Fibroblast of skin of scalp (primary cell): ENCODE measurements around the gene TACO1.

ENCODE experiments used
- DNase-seq: peaks from one replicate; pipeline ENCODE4 v3.0.0-alpha.2; 2013

Gene TACO1

DNA sequence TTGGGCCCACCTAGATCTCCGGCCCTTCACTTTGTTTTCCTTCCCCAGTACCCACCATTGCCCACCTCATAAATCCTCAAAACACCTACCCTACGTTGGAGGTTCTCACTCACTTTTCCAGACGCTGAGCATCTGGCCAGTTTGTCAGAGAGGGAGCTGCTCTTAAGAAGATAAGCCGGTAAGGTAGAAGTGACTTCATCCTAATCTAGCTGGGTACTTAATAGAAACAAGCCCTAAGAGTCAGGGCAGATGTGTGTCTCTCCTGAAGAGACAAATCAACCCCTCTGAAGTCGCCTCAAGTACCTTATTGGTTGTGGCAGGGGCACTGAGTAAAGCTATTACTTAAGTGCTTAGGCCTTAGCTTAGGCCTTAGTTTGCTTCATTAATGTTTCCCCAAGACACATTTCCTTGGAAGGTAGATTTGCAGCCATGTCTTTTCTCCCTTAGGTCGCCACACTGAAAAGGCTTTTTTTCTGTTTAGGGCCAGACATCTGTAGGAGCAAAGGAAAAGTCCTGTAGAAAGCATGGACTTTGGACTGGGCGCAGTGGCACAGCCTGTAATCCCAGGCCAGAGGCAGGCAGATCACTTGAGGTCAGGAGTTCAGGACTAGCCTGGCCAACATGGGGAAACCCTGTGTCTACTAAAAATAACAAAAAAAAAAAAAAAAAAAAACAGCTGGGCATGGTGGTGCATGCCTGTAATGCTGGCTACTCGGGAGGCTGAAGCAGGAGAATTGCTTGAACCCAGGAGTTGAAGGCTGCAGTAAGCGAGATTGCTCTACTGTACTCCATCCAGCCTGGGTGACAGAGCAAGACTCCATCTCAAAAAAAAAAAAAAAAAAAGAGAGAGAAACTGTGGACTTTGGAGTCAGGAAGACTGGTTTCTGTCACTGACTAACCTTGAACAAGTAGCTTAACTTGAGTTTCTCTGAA is 1.0 kb downstream of the TACO1 start:
- DNase-seq, result no peak

DNA sequence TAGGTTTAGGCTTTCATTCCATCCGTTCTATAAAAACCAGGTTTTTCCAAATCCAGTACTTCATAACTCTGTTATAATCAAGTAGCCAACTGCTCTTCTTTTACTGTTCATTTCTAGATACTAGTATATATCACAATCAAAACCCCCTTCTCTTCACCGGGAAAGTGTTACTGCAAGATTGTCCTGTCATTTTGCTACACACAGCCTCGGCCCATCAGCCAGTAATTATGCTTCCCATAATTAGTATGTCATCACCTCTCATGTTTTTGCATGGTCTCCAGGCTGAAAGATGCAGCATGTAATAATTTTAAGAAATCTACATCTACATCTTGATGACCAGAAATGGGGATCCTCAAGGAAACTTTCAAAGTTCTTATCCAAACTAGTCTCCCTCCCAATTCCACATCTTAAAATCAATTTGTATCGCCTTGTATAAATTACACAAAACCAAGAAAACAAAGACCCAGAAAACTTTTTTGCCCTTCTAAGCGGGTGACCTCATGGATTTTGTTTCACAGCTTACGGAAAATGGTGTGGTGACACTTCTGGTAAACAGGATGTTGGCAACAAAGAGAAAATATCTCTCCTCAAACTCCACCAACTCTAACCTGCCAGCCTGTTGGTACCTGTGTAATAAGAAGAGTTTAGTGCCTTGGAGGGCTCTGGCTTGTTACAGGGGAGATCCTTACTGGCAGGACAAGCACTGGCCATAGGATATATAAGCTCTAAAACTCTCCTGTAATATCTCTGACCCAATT is 9.3 kb downstream of the TACO1 start:
- DNase-seq, result no peak

DNA sequence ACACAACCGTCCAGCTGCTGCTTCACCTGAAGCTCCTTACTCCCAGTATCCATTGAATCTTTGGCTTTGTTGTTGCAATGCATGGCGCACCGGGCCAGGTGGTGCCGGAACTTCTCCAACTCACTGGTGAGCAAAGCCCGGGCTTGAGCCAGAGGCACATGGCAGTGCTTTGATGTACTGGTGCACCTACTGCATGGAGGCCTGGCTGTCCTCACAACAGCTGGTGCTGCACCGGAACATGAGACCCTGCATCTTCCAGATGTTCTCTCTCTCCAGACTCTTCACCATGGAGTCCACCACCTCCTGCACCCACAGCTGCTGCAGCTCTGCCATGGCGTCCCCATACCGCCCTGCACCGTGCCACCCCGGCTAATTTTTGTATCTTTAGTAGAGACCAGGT is 10.2 kb downstream of the TACO1 start:
- no peak for DNase-seq

- DNase-seq, result no peak
Observed at GRCh38 chr17:63611354-63611753, 10.7 kb downstream of the TACO1 start.

DNA sequence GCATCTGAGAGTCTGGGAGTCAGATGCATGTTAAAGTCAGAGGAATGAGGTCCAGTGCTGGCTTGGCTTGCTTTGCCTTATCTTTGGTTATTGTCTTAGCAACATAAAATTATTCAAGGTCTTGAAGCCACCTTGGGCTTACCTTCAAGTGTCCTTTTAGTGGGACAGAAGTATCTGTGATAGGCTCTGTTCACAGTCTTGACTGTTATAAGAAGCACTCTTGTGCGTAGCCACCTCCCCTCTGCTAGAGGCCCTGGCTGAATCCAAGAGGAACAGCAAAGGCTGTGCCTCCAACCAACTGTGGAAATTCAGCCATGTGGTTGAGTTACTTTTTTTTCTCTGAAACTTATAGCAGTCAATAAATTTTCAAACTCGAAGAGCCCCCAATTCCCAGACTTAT is 13.0 kb downstream of the TACO1 start:
- no peak for DNase-seq

DNA sequence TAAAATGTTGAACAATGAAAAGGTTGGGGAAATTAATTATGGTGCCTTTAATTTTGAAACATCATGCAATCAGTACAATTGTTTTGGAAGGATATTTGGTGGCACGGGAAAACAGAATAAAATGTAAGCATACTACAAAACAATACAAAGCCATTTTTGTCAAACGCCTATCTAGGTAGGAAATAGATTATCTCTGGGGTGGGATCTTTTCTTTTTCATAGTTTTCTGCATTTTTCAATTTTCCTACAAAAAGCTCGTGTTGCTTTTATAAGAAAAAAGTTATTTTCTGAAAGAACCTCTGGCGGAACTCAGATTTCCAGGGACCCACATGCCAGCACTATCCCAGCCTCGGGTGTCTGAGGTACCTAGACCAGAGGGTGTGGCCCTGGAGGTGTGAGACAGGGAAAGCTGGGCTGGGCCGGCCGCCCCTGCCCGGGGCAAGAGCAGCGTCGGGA is 20.6 kb downstream of the TACO1 start:
- no peak for DNase-seq

DNA sequence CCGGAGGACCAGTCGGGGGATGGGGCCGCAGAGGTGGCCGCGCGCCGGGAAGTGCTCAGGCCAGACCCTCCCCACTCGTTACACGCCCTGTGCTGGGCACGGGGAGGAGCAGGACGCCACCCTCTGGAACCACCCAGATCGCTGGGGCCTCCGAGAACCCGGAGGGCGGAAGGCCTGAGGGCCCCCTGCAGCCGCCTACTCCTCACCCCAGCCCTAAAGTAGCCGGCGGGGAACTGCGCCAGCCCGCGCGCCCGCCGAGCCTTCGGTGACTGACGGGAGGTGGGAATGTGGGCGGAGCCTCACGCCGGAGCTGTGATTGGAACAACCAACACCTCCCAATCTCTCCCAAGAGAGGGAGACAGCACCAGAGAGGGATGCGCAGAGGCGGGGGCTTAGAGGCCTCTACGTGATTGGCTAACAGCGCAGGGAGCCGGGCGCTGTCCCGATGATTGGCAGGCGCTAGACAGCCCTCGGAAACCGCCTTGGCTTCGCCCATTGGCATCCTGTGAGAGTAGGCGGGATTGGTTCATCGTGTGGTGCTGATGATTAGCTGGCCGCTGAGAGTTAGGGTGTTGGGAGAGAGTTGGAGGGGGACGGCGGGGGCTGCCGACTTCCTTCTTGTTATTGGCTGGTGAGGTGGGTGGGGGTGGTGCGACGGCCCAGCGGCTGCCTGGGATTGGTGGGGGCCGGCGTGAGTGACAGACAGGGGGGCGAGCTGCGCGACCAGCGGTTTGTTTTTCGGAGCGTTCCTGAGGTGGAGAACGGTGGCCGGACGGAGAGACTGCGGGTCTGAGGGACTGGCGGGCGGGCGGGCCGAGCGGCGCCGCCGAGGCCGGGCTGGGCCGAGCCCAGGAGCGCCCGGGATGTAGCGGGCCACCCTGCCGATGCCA is 21.2 kb downstream of the TACO1 start, which contains the start of gene MAP3K3:
Gene MAP3K3 (plus strand): TSS at position 734 of the 890 bp plus-strand sequence. CDS start 343 bp downstream, outside the sequence.
- DNase-seq, result peak; percentile 100

DNA sequence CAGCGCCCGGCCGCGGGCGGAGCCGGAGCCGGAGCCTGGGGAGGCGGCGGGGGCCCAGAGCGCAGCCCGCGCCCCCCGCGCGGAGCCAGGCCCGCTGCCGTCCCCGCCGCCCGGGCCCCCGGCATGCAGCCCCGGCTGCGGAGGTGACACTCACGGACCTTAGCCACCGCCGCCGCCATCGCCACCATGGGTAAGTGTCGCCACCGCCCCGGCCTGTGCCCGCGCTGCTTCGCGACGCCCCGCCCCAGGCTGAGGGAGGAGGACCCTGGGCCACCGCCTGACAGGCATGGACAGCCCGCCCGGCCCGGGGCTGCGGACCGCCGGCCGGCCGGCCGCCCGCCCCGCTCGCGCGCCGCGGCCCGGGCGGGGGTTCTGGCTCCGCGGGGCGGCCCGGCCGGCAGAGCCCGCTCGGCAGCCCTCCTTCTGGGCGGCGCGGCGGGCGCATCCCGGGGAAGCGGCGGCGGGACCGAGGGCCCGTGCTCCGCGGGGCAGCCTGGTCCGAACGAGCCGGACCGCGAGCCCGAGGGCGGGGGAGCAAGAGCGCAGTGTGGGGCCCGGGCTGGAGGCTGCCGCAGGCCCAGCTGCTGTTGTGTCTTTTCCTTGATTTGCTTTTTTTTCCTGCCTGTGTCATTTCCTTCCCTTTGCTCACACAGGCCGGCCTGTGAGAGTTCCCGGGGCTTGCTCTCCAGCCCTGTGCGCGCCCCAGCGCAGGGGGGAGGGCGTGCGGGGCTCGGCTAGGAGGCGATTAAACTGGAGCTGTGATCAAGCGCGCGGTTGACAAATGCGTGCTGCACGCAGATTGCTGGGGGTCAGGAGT is 22.1 kb downstream of the TACO1 start:
- peak; percentile 50 for DNase-seq

GRCh38 chr17:63623786-63624530 is 23.3 kb downstream of the TACO1 start:
- DNase-seq, result no peak

GRCh38 chr17:63624531-63624880 is 23.8 kb downstream of the TACO1 start:
- no peak for DNase-seq

- DNase-seq, result peak; percentile 9
Observed at GRCh38 chr17:63626551-63627180, 26.0 kb downstream of the TACO1 start.

- DNase-seq, result no peak
Observed at GRCh38 chr17:63629627-63630026, 28.9 kb downstream of the TACO1 start.

- DNase-seq, result no peak
Observed at GRCh38 chr17:63631062-63631461, 30.4 kb downstream of the TACO1 start.

DNA sequence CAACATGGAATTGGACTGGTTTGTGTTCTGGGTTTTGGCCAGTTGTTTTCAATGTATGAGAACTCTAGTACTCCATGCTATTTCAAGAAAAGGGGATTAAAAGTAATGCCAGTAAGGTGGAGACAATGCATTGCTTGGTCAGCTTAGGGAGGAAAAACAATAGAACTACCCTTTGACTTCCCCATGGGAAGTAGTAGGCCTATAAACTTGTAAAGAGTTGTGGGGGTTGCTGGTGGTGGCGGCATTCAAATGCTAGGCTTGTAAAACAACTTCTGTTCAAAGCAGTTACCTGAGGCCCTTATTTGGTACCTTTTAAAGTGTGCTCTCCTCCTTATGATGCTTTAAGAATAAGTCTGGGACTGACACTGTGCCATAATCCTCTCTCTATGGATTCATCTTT is 30.9 kb downstream of the TACO1 start:
- no peak for DNase-seq

GRCh38 chr17:63633742-63634141 is 33.0 kb downstream of the TACO1 start:
- no peak for DNase-seq

DNA sequence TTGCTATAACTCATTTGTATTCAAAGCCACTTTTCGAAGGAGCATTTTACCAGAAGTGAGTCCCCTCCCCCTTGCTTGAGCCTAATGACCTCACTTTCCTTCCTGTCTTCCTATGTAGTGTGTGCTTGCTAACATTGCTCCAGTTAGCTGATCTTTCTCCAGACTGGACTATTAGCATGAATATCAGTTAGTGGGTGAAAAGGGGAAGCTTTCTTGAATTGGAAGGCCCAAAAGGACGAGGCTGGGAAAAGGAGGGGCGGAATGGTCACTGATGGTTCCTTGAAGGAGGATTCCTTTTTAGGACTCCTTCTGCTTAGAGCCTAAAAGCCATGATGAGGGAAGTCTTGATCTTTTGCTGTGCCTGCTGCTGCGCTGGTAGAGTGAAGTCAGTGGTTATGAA is 33.5 kb downstream of the TACO1 start:
- DNase-seq, result no peak

- no peak for DNase-seq
Observed at GRCh38 chr17:63634816-63635215, 34.1 kb downstream of the TACO1 start.

DNA sequence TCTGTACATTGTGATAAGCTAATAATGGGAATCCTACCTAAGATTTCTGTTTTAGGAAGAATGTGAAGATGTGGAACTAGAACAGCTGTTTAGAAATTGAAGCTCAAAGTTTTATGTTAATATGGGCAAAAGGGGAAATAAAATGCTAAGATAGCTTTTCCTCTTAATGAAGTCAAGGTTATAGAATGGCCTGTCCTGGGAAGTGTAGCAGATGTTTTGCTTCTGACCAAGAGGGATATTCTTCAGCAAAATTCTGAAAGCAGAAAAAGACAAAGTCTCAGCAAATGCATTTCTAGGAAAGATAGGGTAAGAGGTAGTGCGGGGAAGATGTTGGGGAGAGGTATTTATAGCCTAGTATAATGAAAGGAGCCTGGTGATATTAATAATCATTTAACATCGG is 34.6 kb downstream of the TACO1 start:
- no peak for DNase-seq

GRCh38 chr17:63635787-63636186 is 35.1 kb downstream of the TACO1 start:
- no peak for DNase-seq

- no peak for DNase-seq
Observed at GRCh38 chr17:63639125-63639524, 38.4 kb downstream of the TACO1 start.
